Right atrium auricular region (tissue), 2 donors: ENCODE measurements around the gene SLC23A1. TPM values are rescaled to one million over a fixed set of nuclear protein-coding genes. Genes with fewer than 3 reads are reported as not detected.

ENCODE experiments used
- DNase-seq: peaks from one replicate; pipeline ENCODE4 v3.0.0-alpha.2; 2019; ENCODE audit warnings: low spot score
- H3K27ac ChIP-seq, 2 donors: fragments of 200-600 bp; sonication (generic); 1 replicate in 1 of 2; 2 replicates in 1 of 2; pipeline ENCODE4 v1.5.1; 2016 to 2019
- H3K27me3 ChIP-seq, 2 donors: fragments of 200-600 bp; sonication (generic); one replicate each; pipeline versions ENCODE4 v1.5.1 to v1.6.0; 2017 to 2019
- H3K36me3 ChIP-seq: fragments of 200-600 bp; sonication (generic); one replicate; pipeline ENCODE4 v1.5.1; 2016
- H3K4me1 ChIP-seq, 2 donors: fragments of 200-600 bp; sonication (generic); one replicate each; pipeline versions ENCODE4 v1.5.1 to v1.6.0; 2017 to 2019
- H3K4me3 ChIP-seq, 2 donors: fragments of 200-600 bp; sonication (generic); 1 replicate in 1 of 2; 2 replicates in 1 of 2; pipeline ENCODE4 v1.5.1; 2017 to 2019; ENCODE audit warnings: mild to moderate bottlenecking in 1 of 2, moderate library complexity in 1 of 2
- H3K9me3 ChIP-seq, 2 donors: fragments of 200-600 bp; sonication (generic); one replicate each; pipeline ENCODE4 v1.5.1; 2019
- CTCF ChIP-seq, 2 donors: fragments of 200-600 bp; sonication (generic); IDR thresholded peaks; one replicate each; pipeline ENCODE4 v1.5.1; 2019; ENCODE audit warnings: antibody characterized with exemption in 2 of 2
- total RNA-seq, 2 donors: library from RNA; depleted of rRNA; stranded (reverse); fragments of >200 nt; gene quantifications; one replicate each; pipeline ENCODE4 v1.1.0, GENCODE V29; 2016

The SLC23A1 gene
- total RNA-seq, 2 donors from 2014 or later: not detected

GRCh38 chr5:139399501-139400121 is 16.5 kb upstream of the SLC23A1 start:
- H3K9me3 ChIP-seq: no peaks in the 10 kb centered on the region
- TF ChIP-seq CTCF (IDR thresholded peaks at IDR 0.05): no peak

DNA sequence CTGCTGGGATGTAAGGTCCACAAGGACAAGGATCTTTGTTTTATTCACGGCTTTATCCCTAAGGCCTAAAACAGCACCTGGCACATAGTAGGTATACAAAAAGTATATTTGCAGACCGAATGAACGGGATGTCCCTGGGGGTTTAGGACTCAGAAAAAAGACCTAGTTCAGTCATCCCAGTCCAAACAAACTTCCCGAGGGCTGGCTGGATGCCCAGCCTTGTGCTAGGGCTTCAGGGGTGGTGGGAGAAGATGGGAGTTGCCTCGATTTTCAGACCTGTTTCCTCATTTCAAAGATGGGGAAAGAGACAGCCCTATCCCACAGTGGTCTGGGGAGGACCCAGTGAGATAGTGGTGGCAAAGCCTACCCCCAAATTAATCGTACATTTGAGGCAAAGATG is 14.8 kb upstream of the SLC23A1 start:
- no peak for TF ChIP-seq CTCF (IDR thresholded peaks at IDR 0.05)
- H3K4me3 ChIP-seq: no peak overlapping the region
- H3K4me1 ChIP-seq: peaks cover 0 to 48% of the 10 kb centered on the region in 2 donors
- no peak overlapping the region for H3K27ac ChIP-seq
- no peaks in the 10 kb centered on the region for H3K36me3 ChIP-seq
- H3K9me3 ChIP-seq: no peaks in the 10 kb centered on the region
- H3K27me3 ChIP-seq: no peaks in the 10 kb centered on the region
- DNase-seq: no peak

More at GRCh38 chr5:139399501-139400121, 16.5 kb upstream of the SLC23A1 start:
- Histone ChIP-seq H3K4me1 (peaks cover 4 to 45% of the 10 kb centered on the region in 2 donors), H3K27me3 (no peaks in the 10 kb centered on the region), H3K4me3 (no peak overlapping the region), H3K36me3 (no peaks in the 10 kb centered on the region), H3K27ac (no peak overlapping the region)
- no peak for DNase-seq

DNA sequence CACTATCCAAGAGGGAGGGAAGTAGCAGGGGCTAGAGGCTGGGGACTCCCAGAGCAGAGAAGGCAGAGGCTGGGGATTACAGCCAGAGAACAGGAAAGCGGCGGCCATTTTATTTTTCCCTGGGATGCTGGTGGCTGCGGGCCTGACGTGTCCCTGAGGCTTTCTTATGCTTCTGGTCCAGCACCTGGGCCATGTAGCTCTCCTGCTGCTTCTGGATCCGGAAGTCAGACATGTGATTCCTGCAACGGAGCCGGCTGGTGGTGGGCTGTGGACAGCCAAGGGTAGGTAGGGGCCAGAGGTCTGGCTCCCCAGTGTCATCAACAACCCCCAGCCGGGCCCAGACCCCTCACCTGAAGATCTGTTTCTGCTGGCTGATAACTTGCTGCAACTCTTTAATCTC is 13.6 kb upstream of the SLC23A1 start:
- TF ChIP-seq CTCF (IDR thresholded peaks at IDR 0.05): no peak
- H3K4me1 ChIP-seq: peaks cover 0 to 55% of the 10 kb centered on the region in 2 donors
- DNase-seq: no peak
- no peaks in the 10 kb centered on the region for H3K36me3 ChIP-seq
- no peaks in the 10 kb centered on the region for H3K27me3 ChIP-seq
- H3K27ac ChIP-seq: peak overlapping the region; percentile 93 to 96
- H3K4me3 ChIP-seq: no peak overlapping the region
- H3K9me3 ChIP-seq: no peaks in the 10 kb centered on the region

DNA sequence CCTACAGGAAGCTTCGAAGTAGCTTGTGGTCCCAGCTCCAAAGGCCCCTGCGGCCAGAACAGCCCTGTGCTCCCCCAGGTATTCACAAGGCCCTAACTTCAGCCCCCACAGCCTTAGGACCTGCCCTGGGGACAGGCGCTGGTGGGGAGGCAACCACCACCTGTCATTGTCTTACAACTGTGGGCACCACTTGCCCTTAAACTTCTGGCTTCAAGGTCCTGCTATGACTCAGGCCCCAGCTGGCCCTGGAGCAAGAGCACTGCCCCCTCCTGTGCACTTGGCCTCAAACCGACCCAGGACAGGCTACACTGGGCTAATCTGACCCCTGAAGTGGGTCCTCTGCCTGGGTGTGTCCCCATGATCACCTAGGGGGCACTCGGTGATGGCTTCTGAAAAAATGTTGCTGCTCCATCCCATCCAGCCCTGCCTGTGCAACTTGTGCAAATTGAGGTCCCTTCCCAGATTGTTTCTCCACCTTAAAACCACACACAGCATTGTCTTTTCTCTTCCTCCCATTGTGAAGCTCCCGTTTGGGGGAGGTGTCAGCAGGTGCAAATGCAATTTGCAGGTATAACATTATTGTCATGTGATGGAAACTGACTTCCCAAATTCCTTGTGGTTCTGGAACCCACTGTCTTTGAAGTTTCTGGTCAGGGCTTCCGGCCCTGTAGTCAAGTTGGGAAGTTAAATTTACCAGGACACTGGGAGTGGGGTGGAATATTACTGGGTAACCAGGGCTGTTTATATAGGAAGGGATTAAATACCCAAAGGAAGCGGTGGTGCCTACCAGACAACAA is 12.9 kb upstream of the SLC23A1 start:
- no peaks in the 10 kb centered on the region for H3K27me3 ChIP-seq
- no peak for DNase-seq
- H3K4me3 ChIP-seq: peak overlapping the region in 1 of 2 donors; percentile 62
- no peaks in the 10 kb centered on the region for H3K9me3 ChIP-seq
- no peak for TF ChIP-seq CTCF (IDR thresholded peaks at IDR 0.05)
- H3K27ac ChIP-seq: peak overlapping the region; percentile 93 to 96
- H3K36me3 ChIP-seq: no peaks in the 10 kb centered on the region
- peaks cover 0 to 61% of the 10 kb centered on the region in 2 donors for H3K4me1 ChIP-seq

- Histone ChIP-seq H3K27ac (peak within 1 kb of the TSS; percentile 93 to 96), H3K4me1 (peaks cover 0 to 72% of the 10 kb centered on the region in 2 donors)
- no peak for DNase-seq
Measured at GRCh38 chr5:139394654-139395566, 11.8 kb upstream of the SLC23A1 start, which contains the start of gene PROB1. PROB1 (minus strand) TSS chr5:139395104; CDS start chr5:139395081, 23 bp downstream.

More at GRCh38 chr5:139394654-139395566, 11.8 kb upstream of the SLC23A1 start, which contains the start of gene PROB1:
- no peak for TF ChIP-seq CTCF (IDR thresholded peaks at IDR 0.05)
- H3K4me3 ChIP-seq: peak within 1 kb of the TSS; percentile 52 to 62
- no peaks in the 10 kb centered on the region for H3K27me3 ChIP-seq
- no peaks in the 10 kb centered on the region for H3K9me3 ChIP-seq
- no peaks in the 10 kb centered on the region for H3K36me3 ChIP-seq
